ENCODE data around the gene KRT2.

DNA sequence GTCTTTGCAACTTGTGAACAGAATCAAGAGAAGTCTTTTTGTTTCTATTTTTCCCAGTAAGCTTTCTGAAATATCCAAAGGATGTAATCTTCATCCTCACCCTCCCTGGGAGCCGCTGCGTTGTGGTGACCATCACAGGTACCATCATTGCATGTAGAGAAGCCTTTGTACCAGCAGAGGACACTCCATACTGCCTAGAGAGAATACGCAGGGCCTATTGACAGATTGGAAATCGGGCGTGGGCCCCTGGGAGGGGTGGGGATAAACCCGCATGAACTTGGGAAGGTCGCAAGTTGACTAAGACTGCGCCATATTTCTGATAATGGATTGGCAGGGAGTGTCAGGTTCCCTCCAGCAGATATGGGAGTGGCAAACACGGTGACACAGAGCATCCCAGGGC is 15.5 kb upstream of the KRT2 start:
- TF ChIP-seq, protein P1, sequence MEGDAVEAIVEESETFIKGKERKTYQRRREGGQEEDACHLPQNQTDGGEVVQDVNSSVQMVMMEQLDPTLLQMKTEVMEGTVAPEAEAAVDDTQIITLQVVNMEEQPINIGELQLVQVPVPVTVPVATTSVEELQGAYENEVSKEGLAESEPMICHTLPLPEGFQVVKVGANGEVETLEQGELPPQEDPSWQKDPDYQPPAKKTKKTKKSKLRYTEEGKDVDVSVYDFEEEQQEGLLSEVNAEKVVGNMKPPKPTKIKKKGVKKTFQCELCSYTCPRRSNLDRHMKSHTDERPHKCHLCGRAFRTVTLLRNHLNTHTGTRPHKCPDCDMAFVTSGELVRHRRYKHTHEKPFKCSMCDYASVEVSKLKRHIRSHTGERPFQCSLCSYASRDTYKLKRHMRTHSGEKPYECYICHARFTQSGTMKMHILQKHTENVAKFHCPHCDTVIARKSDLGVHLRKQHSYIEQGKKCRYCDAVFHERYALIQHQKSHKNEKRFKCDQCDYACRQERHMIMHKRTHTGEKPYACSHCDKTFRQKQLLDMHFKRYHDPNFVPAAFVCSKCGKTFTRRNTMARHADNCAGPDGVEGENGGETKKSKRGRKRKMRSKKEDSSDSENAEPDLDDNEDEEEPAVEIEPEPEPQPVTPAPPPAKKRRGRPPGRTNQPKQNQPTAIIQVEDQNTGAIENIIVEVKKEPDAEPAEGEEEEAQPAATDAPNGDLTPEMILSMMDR (IDR thresholded peaks at IDR 0.05; ENCODE audit: insufficient read depth, low read depth, low read length), result no peak
- no peak for TF ChIP-seq EZH2 (IDR thresholded peaks at IDR 0.05; ENCODE audit: insufficient read depth, low read length)

Data from astrocyte (in vitro differentiated cells and primary cell).